Keratinocyte (primary cell): ENCODE measurements around the gene ST6GALNAC5. TPM values are rescaled to one million over a fixed set of nuclear protein-coding genes. Genes with fewer than 3 reads are reported as not detected.
A peak's percentile ranks its signal among the peaks of the same experiment; 100 is the strongest.

Source experiments
- DNase-seq: peaks from one replicate; pipeline ENCODE4 v3.0.0-alpha.2; 2011; ENCODE audit warnings: low read depth, missing footprints, low spot score
- FAIRE-seq: peaks from 2 replicates; lab custom pipeline; 2011; peaks lifted over from hg19 to GRCh38; lab: Jason Lieb, UNC
- H2AFZ ChIP-seq: 2 replicates; pipeline ENCODE4 v1.6.0; 2012; ENCODE audit warnings: low read length, control low read depth, inconsistent platforms; ENCODE audit not compliant: control insufficient read depth
- H3K27ac ChIP-seq: 2 replicates; pipeline ENCODE4 v1.5.1; 2011; ENCODE audit warnings: low read length; ENCODE audit not compliant: control insufficient read depth, insufficient read depth
- H3K27me3 ChIP-seq: 3 replicates; pipeline ENCODE4 v1.6.0; 2011; ENCODE audit warnings: low read length; ENCODE audit not compliant: control insufficient read depth, insufficient read depth; ENCODE audit errors: extremely low read depth
- H3K36me3 ChIP-seq, 2 experiments: 2 replicates in 1 of 2; 3 replicates in 1 of 2; pipeline ENCODE4 v1.5.1; 2011; ENCODE audit warnings: low read length in 2 of 2, mild to moderate bottlenecking in 1 of 2; ENCODE audit not compliant: control insufficient read depth in 2 of 2, insufficient read depth in 2 of 2; ENCODE audit errors: extremely low read depth in 1 of 2
- H3K4me1 ChIP-seq: 3 replicates; pipeline ENCODE4 v1.5.1; 2011; ENCODE audit warnings: low read length; ENCODE audit not compliant: control insufficient read depth, insufficient read depth; ENCODE audit errors: extremely low read depth
- H3K4me2 ChIP-seq: 3 replicates; pipeline ENCODE4 v1.6.0; 2011; ENCODE audit warnings: low read depth, low read length; ENCODE audit not compliant: control insufficient read depth, insufficient read depth; ENCODE audit errors: extremely low read depth
- H3K4me3 ChIP-seq, 3 experiments: fragments of 200-600 bp in 1 of 3; sonication (generic) in 1 of 3; 2 replicates in 2 of 3; 3 replicates in 1 of 3; pipeline ENCODE4 v1.5.1; 2011 to 2016; ENCODE audit warnings: low read length in 3 of 3, mild to moderate bottlenecking in 3 of 3, control low read depth in 2 of 3, inconsistent platforms in 1 of 3, low read depth in 1 of 3, mixed read lengths in 1 of 3, mixed run types in 1 of 3, moderate library complexity in 1 of 3; ENCODE audit not compliant: control insufficient read depth in 2 of 3, insufficient read depth in 2 of 3; ENCODE audit errors: extremely low read depth in 1 of 3
- H3K79me2 ChIP-seq: 2 replicates; pipeline ENCODE4 v1.6.0; 2012; ENCODE audit warnings: low read length; ENCODE audit not compliant: control insufficient read depth, insufficient read depth
- H3K9ac ChIP-seq: 3 replicates; pipeline ENCODE4 v1.6.0; 2011; ENCODE audit warnings: low read length; ENCODE audit not compliant: control insufficient read depth, insufficient read depth; ENCODE audit errors: extremely low read depth
- H3K9me1 ChIP-seq: 3 replicates; pipeline ENCODE4 v1.6.0; 2011; ENCODE audit warnings: low read length; ENCODE audit not compliant: control insufficient read depth, insufficient read depth; ENCODE audit errors: extremely low read depth
- H3K9me3 ChIP-seq: 2 replicates; pipeline ENCODE4 v1.5.1; 2012; ENCODE audit warnings: low read depth, low read length; ENCODE audit not compliant: control insufficient read depth
- H4K20me1 ChIP-seq: 3 replicates; pipeline ENCODE4 v1.6.0; 2011; ENCODE audit warnings: low read length; ENCODE audit not compliant: control insufficient read depth, insufficient read depth; ENCODE audit errors: extremely low read depth
- CTCF ChIP-seq, 3 experiments: IDR thresholded peaks in 1 of 3; conservative IDR thresholded peaks in 1 of 3; optimal IDR thresholded peaks in 1 of 3; 2 replicates in 2 of 3; 3 replicates in 1 of 3; pipeline versions ENCODE3 to v1.5.1; 2011; ENCODE audit warnings: low read length in 3 of 3, mild to moderate bottlenecking in 3 of 3, moderate library complexity in 2 of 3, control low read depth in 1 of 3, inconsistent platforms in 1 of 3; ENCODE audit not compliant: insufficient read depth in 2 of 3; ENCODE audit errors: extremely low read depth in 1 of 3
- EZH2 ChIP-seq: IDR thresholded peaks from one replicate; pipeline ENCODE4 v1.6.1; 2012; ENCODE audit warnings: inconsistent platforms, mild to moderate bottlenecking, low read length, moderate library complexity
- dilution Hi-C: fragments of 300-500 bp; cut with MboI; formaldehyde crosslinking; loops from one replicate; pipeline ENCODE4 v1.7.0; 2020; ENCODE audit warnings: low sequenced_read_pairs; ENCODE audit not compliant: extremely low pct_ligation_motif_present
- polyA plus RNA-seq, 5 experiments: library from polyadenylated mRNA; depleted of rRNA in 3 of 5; stranded (reverse) in 3 of 5; stranded (forward) in 1 of 5; unstranded in 1 of 5; fragments of >200 nt; gene quantifications; 1 replicate in 1 of 5; 2 replicates in 3 of 5; 3 replicates in 1 of 5; pipeline versions ENCODE4 v1.2.1 to v1.2.3, GENCODE V29; 2011 to 2012; ENCODE audit warnings: missing spikeins in 2 of 5, low read depth in 1 of 5, low replicate concordance in 1 of 5

The ST6GALNAC5 gene
- polyA plus RNA-seq, 1 donor (not counting 4 experiments of a cell fraction or from before 2014, with no cell fraction given) = 12.8 TPM

GRCh38 chr1:77038000-77038399 lies 170.7 kb downstream of the ST6GALNAC5 start:
- no peaks in the 10 kb centered on the region for H3K27me3 ChIP-seq
- H3K9me1 ChIP-seq = no peaks in the 10 kb centered on the region
- FAIRE-seq (no peak), DNase-seq (no peak)
- no peak overlapping the region for H3K4me3 ChIP-seq
- TF ChIP-seq EZH2 (no peak), CTCF (optimal IDR thresholded peaks at IDR 0.05 in 1 of 3, IDR thresholded peaks at IDR 0.05 in 1 of 3, conservative IDR thresholded peaks at IDR 0.05 in 1 of 3; ENCODE audit: extremely low read depth in 1 of 3, insufficient read depth in 2 of 3, low read length in 3 of 3) (no peak)
- no peak overlapping the region for H3K9ac ChIP-seq
- no peak overlapping the region for H3K4me2 ChIP-seq
- peaks cover 0 to 6% of the 10 kb centered on the region in 2 experiments for H3K36me3 ChIP-seq
- H2AFZ ChIP-seq = no peak overlapping the region
- H3K27ac ChIP-seq = no peak overlapping the region
- H3K79me2 ChIP-seq = peaks cover 5% of the 10 kb centered on the region
- no peaks in the 10 kb centered on the region for H3K9me3 ChIP-seq
- no peaks in the 10 kb centered on the region for H4K20me1 ChIP-seq
- dilution Hi-C loops = no loop called here
- H3K4me1 ChIP-seq = peaks cover 20% of the 10 kb centered on the region

- H3K9ac ChIP-seq = no peak overlapping the region
- peaks cover 0 to 6% of the 10 kb centered on the region in 2 experiments for H3K36me3 ChIP-seq
- no peak for FAIRE-seq
- dilution Hi-C loops = no loop called here
- DNase-seq = no peak
- no peaks in the 10 kb centered on the region for H3K27me3 ChIP-seq
- no peak overlapping the region for H2AFZ ChIP-seq
- H3K9me3 ChIP-seq = no peaks in the 10 kb centered on the region
- TF ChIP-seq EZH2 = no peak
- no peak for TF ChIP-seq CTCF (optimal IDR thresholded peaks at IDR 0.05 in 1 of 3, IDR thresholded peaks at IDR 0.05 in 1 of 3, conservative IDR thresholded peaks at IDR 0.05 in 1 of 3; ENCODE audit: extremely low read depth in 1 of 3, insufficient read depth in 2 of 3, low read length in 3 of 3)
- peak overlapping the region; percentile 81 for H3K27ac ChIP-seq
- H3K4me3 ChIP-seq = no peak overlapping the region
- H3K4me2 ChIP-seq = no peak overlapping the region
- peaks cover 20% of the 10 kb centered on the region for H3K4me1 ChIP-seq
- no peaks in the 10 kb centered on the region for H4K20me1 ChIP-seq
- H3K9me1 ChIP-seq = no peaks in the 10 kb centered on the region
- peaks cover 5% of the 10 kb centered on the region for H3K79me2 ChIP-seq
Observed at GRCh38 chr1:77039111-77039510, 171.8 kb downstream of the ST6GALNAC5 start.
